ENCODE measurements around the gene TRAF7.
"Not testable (repeated sequence)": the region's sequence is repeated elsewhere in the genome, so short reads cannot be mapped to it uniquely, and the experiment has no call there.

The TRAF7 gene

GRCh38 chr16:2155091-2155950, at the start of gene TRAF7:
Gene TRAF7, plus strand, starts transcription at chr16:2155782. Its CDS starts 8,139 bp downstream, at chr16:2163921.
- peak; percentile 100 for DNase-seq (ENCODE audit: low read depth)

DNA sequence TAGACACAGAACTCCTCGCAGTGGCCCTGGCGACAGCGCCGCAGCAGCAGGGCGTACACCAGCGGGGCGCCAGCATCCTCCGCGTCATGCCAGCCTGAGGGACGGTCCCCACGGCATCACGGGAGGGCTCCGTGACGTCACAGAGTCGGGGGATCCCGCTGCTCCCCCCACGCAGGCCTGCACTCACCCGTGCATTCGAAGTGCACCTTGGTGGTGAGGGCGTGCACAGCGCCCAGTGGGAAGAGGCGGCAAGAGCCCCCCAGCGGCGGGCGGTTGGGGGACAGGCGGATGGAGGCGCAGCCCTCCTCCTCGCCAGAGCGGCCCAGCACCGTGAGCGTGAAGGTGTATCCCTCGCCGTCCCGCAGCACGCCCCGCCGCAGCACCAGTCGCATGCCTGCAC, 49.4 kb upstream of the TRAF7 start:
- not testable (repeated sequence) for DNase-seq (ENCODE audit: low read depth)

- DNase-seq (ENCODE audit: low read depth): peak; percentile 81
Observed at GRCh38 chr16:2107121-2107790, 48.3 kb upstream of the TRAF7 start.

DNA sequence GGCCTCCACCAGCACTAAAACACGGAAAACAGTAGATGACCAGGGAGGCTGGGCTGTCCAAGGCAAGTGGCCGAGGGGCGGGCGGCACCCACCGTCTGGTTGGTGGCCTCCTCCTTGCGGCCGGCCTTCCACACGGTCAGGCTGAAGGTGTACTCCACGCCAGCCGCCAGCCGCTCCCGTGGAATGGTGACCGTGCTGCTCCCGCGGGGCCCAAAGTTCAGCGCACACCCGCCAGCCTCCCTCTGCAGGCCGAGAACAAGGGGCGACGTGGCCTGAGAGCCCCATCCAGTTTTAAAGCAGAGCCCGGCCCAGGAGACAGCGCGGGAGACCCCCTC, 47.8 kb upstream of the TRAF7 start:
- not testable (repeated sequence) for DNase-seq (ENCODE audit: low read depth)

- DNase-seq (ENCODE audit: low read depth): not testable (repeated sequence)
Observed at GRCh38 chr16:2108446-2109270, 46.9 kb upstream of the TRAF7 start.

DNA sequence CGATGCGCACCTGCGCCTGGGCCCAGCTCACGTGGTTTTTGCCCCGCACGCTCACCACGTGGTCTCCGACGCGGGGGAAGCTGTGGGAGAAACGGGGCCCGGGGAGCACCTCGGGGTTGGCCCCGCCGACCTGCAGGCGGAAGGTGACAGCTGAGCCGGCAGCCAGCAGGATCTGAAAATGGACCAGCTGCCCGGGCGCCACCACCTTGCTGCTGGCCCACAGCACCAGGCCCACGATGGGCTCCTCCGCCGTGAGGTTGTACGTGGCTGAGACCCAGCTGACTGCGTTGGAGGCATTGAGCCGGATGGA, 46.4 kb upstream of the TRAF7 start:
- DNase-seq (ENCODE audit: low read depth): not testable (repeated sequence)

DNA sequence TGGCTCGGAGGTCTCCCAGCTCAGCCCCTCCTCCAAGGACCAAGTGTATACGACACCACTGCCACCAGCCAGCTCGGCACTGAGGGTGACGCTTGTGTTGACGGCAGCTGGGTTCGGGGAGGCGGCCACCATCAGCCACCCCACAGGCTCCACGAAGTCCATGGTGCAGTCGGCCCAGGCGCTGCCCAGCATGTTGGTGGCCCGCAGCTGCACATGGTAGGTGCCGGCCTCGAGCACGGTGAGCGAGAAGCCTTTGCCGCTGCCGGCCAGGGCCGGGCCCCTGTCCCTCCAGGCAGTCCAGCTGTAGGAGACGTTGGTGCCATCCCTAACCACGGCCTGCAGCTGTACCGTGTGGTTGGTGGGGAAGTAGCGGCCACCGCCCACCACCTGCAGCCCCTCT, 45.7 kb upstream of the TRAF7 start:
- not testable (repeated sequence) for DNase-seq (ENCODE audit: low read depth)

- DNase-seq (ENCODE audit: low read depth): not testable (repeated sequence)
Observed at GRCh38 chr16:2110332-2111008, 45.1 kb upstream of the TRAF7 start.

- DNase-seq (ENCODE audit: low read depth): not testable (repeated sequence)
Observed at GRCh38 chr16:2111009-2111353, 44.6 kb upstream of the TRAF7 start.

DNA sequence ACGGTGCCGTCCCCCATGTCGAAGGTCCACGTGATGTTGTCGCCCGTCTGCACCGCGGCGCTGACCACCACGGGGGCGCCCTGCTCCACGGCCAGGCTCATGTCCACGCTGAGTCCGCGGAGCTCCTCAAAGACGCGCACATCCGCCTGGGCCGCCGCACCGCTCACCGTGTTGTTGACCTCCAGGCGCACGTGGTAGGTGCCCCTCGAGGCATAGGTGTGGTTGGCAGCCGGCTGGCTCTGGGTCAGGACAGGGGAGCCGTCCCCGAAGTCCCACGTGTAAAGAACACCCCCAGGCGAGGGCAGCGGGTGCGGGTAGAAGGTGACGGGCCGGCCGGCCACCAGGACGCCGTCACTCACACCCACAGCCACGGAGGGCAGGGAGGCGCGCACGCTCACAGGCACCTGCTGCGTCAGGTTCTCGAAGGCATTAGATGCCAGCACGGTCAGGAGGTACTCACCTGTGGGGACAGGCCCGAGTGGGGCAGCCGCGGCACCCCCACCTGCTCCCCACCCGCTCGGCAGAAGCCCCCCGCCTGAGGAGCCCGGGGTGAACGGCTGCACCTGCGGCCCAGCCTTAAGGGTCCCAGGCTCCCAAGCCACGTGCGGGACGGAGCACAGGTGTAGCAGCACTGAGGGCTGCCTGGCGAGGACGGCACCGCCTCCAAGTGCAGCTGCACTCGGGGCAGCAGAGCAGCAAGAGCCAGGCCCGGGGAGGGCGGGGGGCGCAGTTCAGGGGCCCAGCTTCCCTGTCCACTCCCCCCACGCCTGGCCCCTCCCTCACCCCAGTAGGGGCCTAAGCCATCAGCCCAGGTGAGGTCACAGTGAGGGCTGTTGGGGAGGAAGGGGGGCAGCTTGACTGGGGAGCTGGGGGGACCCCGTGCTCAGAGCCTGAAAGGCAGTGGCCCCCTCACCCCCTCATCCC, 43.9 kb upstream of the TRAF7 start:
- not testable (repeated sequence) for DNase-seq (ENCODE audit: low read depth)

DNA sequence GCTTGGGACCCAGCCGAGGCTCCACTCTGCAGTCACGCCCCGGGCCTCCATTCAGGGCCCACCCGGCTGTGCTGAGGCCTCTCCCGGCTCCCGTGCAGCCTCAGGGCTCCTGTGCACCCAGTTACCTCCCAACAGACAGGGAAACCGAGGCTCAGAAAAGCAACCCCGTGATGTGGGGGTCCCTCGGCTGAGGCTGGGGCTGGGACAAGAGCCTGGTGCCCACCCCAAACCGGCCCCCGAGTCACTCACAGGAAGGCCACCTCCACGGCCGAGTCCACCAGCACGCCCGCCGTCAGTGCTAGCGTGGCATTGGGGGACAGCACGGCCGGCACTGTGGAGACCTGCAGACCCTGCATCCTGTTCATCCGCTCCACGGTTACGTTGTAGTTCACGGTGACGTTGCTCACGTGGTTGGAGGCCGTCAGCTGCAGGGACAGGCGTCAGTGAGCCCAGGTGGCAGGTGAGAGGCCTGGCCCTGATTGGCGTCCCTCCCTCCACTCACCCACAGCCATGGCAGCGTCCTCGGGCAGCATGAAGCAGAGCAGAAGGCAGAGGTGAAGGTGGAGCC, 43.0 kb upstream of the TRAF7 start:
- not testable (repeated sequence) for DNase-seq (ENCODE audit: low read depth)

- not testable (repeated sequence) for DNase-seq (ENCODE audit: low read depth)
Observed at GRCh38 chr16:2114225-2114624, 41.4 kb upstream of the TRAF7 start.

- not testable (repeated sequence) for DNase-seq (ENCODE audit: low read depth)
Observed at GRCh38 chr16:2114885-2115590, 40.5 kb upstream of the TRAF7 start.

- DNase-seq (ENCODE audit: low read depth): no peak
Observed at GRCh38 chr16:2115591-2115973, 40.0 kb upstream of the TRAF7 start.

GRCh38 chr16:2116428-2116827, 39.2 kb upstream of the TRAF7 start:
- not testable (repeated sequence) for DNase-seq (ENCODE audit: low read depth)

GRCh38 chr16:2117341-2117740, 38.2 kb upstream of the TRAF7 start:
- DNase-seq (ENCODE audit: low read depth): not testable (repeated sequence)

DNA sequence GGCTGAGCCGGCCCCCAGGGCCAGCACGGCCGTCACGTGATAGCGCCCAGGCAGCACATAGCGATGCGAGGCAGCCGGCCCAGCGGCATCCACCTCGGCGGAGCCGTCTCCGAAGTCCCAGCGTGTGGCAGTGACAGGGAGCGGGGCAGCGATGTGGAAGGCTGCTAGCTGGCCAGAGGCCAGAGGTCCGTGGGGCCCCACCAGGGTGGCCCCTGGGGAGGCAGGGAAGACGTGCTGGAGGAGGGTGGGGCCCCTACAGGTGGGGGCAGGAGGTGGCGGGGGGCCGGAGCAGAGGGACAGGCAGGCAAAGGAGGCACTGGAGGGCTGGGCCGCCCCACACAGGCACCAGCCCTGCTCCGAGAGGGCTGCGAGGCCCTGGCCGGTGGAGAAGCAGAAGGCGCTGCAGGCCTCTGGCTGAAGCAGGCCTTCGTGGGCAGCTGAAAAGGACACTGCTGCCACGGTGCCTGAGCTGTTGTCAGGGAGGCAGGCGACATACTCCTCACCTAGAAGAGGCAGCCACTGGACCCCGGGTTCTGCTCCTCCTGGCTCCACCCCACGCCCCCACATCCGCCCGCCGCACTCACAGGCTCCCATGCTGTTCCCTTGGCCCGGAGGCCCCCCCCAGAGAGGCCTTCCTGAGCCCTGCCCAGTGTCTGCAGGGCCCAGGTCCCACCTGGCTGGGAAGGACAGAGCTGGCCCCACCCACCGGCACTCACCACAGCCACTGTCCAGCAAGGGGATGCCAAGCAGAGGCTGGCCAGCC, 37.4 kb upstream of the TRAF7 start:
- not testable (repeated sequence) for DNase-seq (ENCODE audit: low read depth)

- peak; percentile 43 for DNase-seq (ENCODE audit: low read depth)
Observed at GRCh38 chr16:2121325-2121724, 34.3 kb upstream of the TRAF7 start.

- no peak for DNase-seq (ENCODE audit: low read depth)
Observed at GRCh38 chr16:2121853-2122252, 33.7 kb upstream of the TRAF7 start.
